Nephron (organoid): Measurements from ENCODE around the gene TBCD.
A peak's percentile ranks its signal among the peaks of the same experiment; 100 is the strongest.

Experiments used
- H3K27ac Mint-ChIP-seq, 3 experiments: 2 replicates each; pipeline ENCODE4 v1.8.0; 2020; ENCODE audit warnings: mixed read lengths in 3 of 3, mild to moderate bottlenecking in 2 of 3, moderate library complexity in 1 of 3
- H3K27me3 Mint-ChIP-seq: 2 replicates; pipeline ENCODE4 v1.8.0; 2021; ENCODE audit warnings: low read depth, mild to moderate bottlenecking, moderate library complexity, mixed read lengths
- H3K36me3 Mint-ChIP-seq: 2 replicates; pipeline ENCODE4 v1.8.0; 2020; ENCODE audit warnings: low read depth, mixed read lengths
- H3K4me1 Mint-ChIP-seq: 2 replicates; pipeline ENCODE4 v1.8.0; 2020; ENCODE audit warnings: mixed read lengths
- H3K4me3 Mint-ChIP-seq, 3 experiments: 2 replicates each; pipeline ENCODE4 v1.8.0; 2020; ENCODE audit warnings: mild to moderate bottlenecking in 3 of 3, mixed read lengths in 3 of 3, moderate library complexity in 2 of 3
- H3K9me3 Mint-ChIP-seq: 2 replicates; pipeline ENCODE4 v1.8.0; 2020; ENCODE audit warnings: mixed read lengths
- TF ChIP-seq, protein P1 (sequence below), 3 experiments: fragments of 200-600 bp; sonication (generic); IDR thresholded peaks; one replicate each; pipeline ENCODE4 v1.5.0; 2021; ENCODE audit warnings: antibody characterized with exemption in 3 of 3; ENCODE audit not compliant: unreplicated experiment in 3 of 3

TBCD gene

DNA sequence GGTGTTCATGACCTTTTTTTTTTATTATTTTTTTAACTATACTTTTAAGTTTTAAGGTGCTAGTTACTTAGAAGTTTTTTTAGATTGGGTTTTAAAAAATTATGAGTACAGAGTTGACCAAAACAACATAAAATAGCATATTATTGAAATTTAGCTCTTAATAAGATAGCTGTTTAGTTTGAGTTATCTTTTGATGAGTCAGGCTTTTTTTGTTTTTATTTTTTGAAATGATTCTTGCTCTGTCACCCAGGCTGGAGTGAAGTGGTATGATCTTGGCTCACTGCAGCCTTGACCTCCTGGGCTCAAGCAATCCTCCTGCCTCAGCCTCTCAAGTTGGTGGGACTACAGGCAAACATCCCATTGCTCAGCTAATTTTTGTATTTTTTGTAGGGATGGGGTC is 74.3 kb downstream of the TBCD start:
- Mint-ChIP-seq H3K4me1 (peaks cover 1% of the 10 kb centered on the region), H3K27me3 (peaks cover 6% of the 10 kb centered on the region), H3K36me3 (peaks cover 63% of the 10 kb centered on the region), H3K4me3 (no peak overlapping the region), H3K9me3 (peaks cover 17% of the 10 kb centered on the region), H3K27ac (no peak overlapping the region)
- TF ChIP-seq, protein P1, sequence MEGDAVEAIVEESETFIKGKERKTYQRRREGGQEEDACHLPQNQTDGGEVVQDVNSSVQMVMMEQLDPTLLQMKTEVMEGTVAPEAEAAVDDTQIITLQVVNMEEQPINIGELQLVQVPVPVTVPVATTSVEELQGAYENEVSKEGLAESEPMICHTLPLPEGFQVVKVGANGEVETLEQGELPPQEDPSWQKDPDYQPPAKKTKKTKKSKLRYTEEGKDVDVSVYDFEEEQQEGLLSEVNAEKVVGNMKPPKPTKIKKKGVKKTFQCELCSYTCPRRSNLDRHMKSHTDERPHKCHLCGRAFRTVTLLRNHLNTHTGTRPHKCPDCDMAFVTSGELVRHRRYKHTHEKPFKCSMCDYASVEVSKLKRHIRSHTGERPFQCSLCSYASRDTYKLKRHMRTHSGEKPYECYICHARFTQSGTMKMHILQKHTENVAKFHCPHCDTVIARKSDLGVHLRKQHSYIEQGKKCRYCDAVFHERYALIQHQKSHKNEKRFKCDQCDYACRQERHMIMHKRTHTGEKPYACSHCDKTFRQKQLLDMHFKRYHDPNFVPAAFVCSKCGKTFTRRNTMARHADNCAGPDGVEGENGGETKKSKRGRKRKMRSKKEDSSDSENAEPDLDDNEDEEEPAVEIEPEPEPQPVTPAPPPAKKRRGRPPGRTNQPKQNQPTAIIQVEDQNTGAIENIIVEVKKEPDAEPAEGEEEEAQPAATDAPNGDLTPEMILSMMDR (IDR thresholded peaks at IDR 0.05; ENCODE audit: unreplicated experiment in 3 of 3): no peak

DNA sequence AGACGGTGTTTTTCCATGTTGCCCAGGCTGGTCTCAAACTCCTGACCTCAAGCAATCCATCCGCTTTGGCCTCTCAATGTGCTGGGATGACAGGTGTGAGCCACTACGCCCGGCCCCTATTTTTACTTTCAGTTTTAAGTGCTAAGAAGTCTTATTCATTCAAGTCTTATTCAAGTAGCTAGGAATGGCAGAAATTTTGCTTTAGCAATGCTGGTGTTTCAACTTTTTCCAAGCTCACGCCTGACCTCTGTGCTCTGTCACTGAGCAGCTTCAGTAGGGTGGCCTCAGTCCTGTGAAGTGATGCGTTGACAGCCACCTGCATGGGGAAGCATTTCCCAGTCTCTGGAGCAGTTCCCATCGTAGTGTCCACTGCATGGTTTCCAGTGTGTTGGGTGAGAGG is 75.1 kb downstream of the TBCD start:
- Mint-ChIP-seq H3K27me3 (peaks cover 6% of the 10 kb centered on the region), H3K4me3 (no peak overlapping the region), H3K9me3 (peaks cover 12% of the 10 kb centered on the region), H3K4me1 (peaks cover 7% of the 10 kb centered on the region), H3K27ac (no peak overlapping the region), H3K36me3 (peaks cover 61% of the 10 kb centered on the region)
- TF ChIP-seq, protein P1 (IDR thresholded peaks at IDR 0.05; ENCODE audit: unreplicated experiment in 3 of 3): no peak

DNA sequence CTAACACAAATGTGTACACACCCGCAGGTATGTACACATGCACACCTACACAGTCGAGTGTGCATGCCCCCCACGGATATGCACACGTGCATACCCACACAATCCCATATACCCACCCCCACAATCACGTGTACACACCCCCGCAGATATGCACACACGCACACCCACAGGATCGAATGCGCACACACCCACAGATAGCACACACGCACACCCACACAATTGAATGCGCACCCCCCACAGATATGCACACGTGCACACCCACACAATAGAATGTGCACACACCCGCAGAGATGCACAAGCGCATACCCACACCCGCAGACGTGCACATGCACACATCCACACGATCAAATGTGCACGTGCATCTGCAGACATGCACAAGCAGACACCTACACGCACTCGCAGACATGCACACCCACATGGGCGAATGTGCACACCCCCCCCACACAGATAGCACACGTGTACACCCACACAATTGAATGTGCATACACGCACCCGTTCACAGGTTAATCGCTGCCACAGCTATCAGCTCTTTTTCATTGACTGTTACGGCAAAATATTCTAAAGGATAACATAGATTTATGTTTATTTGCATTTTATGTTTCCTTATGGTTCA is 77.1 kb downstream of the TBCD start:
- Mint-ChIP-seq H3K4me3 (no peak overlapping the region), H3K36me3 (peaks cover 53% of the 10 kb centered on the region), H3K27me3 (no peaks in the 10 kb centered on the region), H3K9me3 (no peaks in the 10 kb centered on the region), H3K4me1 (peaks cover 16% of the 10 kb centered on the region), H3K27ac (no peak overlapping the region)
- TF ChIP-seq, protein P1 (IDR thresholded peaks at IDR 0.05; ENCODE audit: unreplicated experiment in 3 of 3): no peak

DNA sequence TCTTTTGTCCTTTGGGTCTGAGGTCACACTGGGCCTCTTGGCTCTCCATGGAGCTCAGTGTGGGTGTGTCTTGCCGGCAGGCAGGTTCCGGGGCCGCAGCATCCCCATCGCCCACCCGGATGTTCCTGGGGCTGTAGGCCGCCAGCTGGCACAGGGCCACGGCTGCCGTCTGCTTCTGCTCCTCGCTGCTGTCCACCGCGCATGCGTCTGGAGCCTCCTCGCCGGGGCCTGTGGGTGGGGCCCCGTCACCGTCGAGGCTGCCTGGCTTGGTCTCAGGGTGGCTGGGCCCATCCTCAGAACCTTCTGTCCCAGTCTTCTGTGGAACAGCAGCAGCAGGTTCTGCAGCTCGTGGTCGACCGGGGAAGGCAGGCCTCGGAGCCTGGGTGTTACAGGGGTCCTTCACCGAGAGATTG is 78.4 kb downstream of the TBCD start:
- TF ChIP-seq, protein P1 (IDR thresholded peaks at IDR 0.05; ENCODE audit: unreplicated experiment in 3 of 3): no peak
- H3K4me3 Mint-ChIP-seq: no peak overlapping the region
- no peaks in the 10 kb centered on the region for H3K27me3 Mint-ChIP-seq
- peaks cover 43% of the 10 kb centered on the region for H3K36me3 Mint-ChIP-seq
- H3K9me3 Mint-ChIP-seq: no peaks in the 10 kb centered on the region
- H3K4me1 Mint-ChIP-seq: peaks cover 20% of the 10 kb centered on the region
- H3K27ac Mint-ChIP-seq: no peak overlapping the region

DNA sequence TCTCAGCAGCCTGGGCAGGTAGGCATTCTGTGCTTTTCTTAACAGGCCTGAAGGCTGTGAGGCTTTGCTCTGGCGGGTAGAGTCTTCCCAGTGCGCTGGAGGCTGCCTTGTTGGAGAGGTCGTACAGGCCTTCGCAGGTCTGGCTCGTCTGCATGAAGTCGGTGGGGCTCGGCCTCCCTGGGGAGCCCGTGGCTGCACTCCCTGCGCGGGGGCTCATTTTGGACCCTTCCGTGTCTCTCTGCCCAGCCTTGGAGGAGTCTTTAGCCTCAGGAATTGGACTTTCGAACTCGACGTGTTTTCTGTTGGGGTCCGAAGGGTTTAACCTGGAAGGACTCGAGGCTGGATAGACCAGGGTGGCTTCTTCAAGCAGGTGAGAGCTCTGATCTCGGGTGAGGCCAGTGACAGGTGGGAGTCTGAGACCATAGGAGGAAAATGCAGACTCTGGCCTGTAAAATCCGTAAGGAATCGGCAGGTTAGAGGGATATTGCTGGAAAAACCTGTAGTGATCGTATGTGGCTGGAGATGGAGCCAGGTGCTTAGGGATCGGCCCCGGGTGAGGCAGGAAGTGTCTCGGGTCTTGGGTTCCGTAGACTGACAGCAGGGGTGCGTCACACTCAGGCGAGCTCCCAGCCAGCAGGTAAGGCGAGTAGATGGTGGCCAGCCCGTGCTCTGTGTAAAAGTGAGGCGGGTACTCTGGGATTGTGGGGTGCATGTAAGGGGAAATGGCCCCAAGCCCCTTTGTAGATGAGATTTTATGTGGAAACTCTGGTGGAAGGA is 79.4 kb downstream of the TBCD start:
- Mint-ChIP-seq H3K36me3 (peaks cover 41% of the 10 kb centered on the region), H3K27ac (peak overlapping the region; percentile 12 to 51 (median 39)), H3K27me3 (no peaks in the 10 kb centered on the region), H3K4me3 (no peak overlapping the region), H3K9me3 (no peaks in the 10 kb centered on the region), H3K4me1 (peaks cover 28% of the 10 kb centered on the region)
- TF ChIP-seq, protein P1 (IDR thresholded peaks at IDR 0.05; ENCODE audit: unreplicated experiment in 3 of 3): no peak
